Neural progenitor cell (in vitro differentiated cells): ENCODE measurements around the gene RNF220.

Experiments
- EZH2 ChIP-seq: fragments of 200-600 bp; sonication (generic); IDR thresholded peaks from 2 replicates; pipeline ENCODE4 v1.6.1; 2017; ENCODE audit warnings: antibody characterized with exemption, mild to moderate bottlenecking, moderate library complexity
- EZH2phosphoT487 ChIP-seq: fragments of 200-600 bp; sonication (generic); IDR thresholded peaks from 2 replicates; pipeline ENCODE4 v1.6.1; 2017; ENCODE audit warnings: antibody characterized with exemption
- TF ChIP-seq, protein P1 (sequence below): fragments of 200-600 bp; sonication (generic); IDR thresholded peaks from 2 replicates; pipeline ENCODE4 v1.5.1; 2017; ENCODE audit warnings: antibody characterized with exemption, mild to moderate bottlenecking

DNA sequence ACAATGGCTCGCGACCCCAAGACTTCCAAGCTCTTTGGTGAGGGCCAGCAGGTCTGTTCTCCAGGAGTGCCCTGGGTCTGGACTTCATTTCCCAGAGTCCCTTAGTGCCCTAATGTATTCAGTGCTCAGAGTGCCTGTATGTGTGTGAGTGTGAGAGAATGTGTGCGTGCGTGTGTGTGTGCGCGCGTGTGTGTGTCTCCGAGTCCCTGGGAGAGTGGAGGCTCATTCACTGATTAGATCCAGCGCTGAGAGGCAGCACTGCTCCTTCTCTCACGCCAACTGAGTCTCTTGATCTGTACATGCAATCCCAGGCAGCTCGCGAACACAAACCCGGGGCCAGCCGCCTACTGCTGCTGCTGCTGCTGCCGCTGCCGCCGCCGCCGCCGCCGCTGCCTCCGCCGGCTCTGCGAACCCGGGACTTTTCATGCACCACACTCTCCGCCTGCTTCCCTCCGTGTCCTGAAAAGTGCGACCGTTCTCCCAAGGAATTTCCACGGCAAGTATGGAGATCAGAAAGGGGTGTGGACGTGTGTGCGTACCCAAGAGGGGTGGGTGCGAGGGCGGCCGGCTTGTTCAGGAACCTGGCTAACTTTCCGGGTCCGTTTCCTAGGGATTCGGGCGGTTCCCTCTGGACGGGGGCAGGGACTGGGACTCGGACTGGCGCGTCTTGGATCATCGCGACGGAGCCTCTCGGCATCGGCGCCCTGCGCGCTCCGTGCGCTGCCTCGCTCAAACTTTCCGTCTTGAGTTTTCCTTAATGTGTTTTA, at the start of gene RNF220:
- TF ChIP-seq, protein P1, sequence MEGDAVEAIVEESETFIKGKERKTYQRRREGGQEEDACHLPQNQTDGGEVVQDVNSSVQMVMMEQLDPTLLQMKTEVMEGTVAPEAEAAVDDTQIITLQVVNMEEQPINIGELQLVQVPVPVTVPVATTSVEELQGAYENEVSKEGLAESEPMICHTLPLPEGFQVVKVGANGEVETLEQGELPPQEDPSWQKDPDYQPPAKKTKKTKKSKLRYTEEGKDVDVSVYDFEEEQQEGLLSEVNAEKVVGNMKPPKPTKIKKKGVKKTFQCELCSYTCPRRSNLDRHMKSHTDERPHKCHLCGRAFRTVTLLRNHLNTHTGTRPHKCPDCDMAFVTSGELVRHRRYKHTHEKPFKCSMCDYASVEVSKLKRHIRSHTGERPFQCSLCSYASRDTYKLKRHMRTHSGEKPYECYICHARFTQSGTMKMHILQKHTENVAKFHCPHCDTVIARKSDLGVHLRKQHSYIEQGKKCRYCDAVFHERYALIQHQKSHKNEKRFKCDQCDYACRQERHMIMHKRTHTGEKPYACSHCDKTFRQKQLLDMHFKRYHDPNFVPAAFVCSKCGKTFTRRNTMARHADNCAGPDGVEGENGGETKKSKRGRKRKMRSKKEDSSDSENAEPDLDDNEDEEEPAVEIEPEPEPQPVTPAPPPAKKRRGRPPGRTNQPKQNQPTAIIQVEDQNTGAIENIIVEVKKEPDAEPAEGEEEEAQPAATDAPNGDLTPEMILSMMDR: no peak
- no peak for TF ChIP-seq EZH2phosphoT487
- TF ChIP-seq EZH2: no peak
